HepG2 (cell line): Measurements from ENCODE around the gene CDC42BPG. TPM values are rescaled to one million over a fixed set of nuclear protein-coding genes. Genes with fewer than 3 reads are reported as not detected.

Experiments used
- ARID2 ChIP-seq: sonication (generic); formaldehyde crosslinking; IDR thresholded peaks from 2 replicates; pipeline ENCODE4 v1.8.1; 2022; ENCODE audit warnings: mild to moderate bottlenecking, missing genetic modification reagents, borderline replicate concordance
- CEBPB ChIP-seq: IDR thresholded peaks from 2 replicates; pipeline ENCODE4 v1.6.1; 2011; ENCODE audit warnings: low read depth, low read length, improper control_type of control experiment, borderline replicate concordance
- CENPX ChIP-seq: sonication (generic); formaldehyde crosslinking; IDR thresholded peaks from 2 replicates; pipeline ENCODE4 v1.9.0; 2021; ENCODE audit warnings: mild to moderate bottlenecking, missing genetic modification reagents, moderate library complexity
- ISX ChIP-seq: sonication (generic); formaldehyde crosslinking; conservative IDR thresholded peaks from 2 replicates; pipeline ENCODE4 v1.5.0; 2020; ENCODE audit warnings: missing genetic modification reagents
- KAT7 ChIP-seq: IDR thresholded peaks from 2 replicates; pipeline ENCODE4 v1.6.1; 2018; ENCODE audit warnings: borderline replicate concordance, missing compliant biosample characterization
- NCOA5 ChIP-seq: sonication (generic); formaldehyde crosslinking; IDR thresholded peaks from 2 replicates; pipeline ENCODE4 v1.4.0; 2020; ENCODE audit warnings: missing genetic modification reagents
- PITX1 ChIP-seq: sonication (generic); formaldehyde crosslinking; IDR thresholded peaks from 2 replicates; pipeline ENCODE4 v1.5.1; 2020; ENCODE audit warnings: mild to moderate bottlenecking, missing genetic modification reagents
- PRPF4 ChIP-seq: fragments of 200-400 bp; formaldehyde crosslinking; IDR thresholded peaks from 2 replicates; pipeline ENCODE4 v1.6.1; 2016; ENCODE audit warnings: low read length, low read depth; ENCODE audit not compliant: poor library complexity, severe bottlenecking
- SPEN ChIP-seq: sonication (generic); formaldehyde crosslinking; IDR thresholded peaks from 2 replicates; pipeline ENCODE4 v1.5.1; 2020; ENCODE audit warnings: low read depth, mild to moderate bottlenecking, missing genetic modification reagents
- TCF7L2 ChIP-seq: IDR thresholded peaks from 2 replicates; pipeline ENCODE4 v1.6.1; 2011; ENCODE audit warnings: mild to moderate bottlenecking, low read depth, low read length, moderate library complexity
- U2AF1 ChIP-seq: fragments of 200-400 bp; formaldehyde crosslinking; optimal IDR thresholded peaks from 2 replicates; pipeline ENCODE3; 2017; ENCODE audit warnings: mild to moderate bottlenecking, low read depth, low read length
- ZKSCAN8 ChIP-seq: IDR thresholded peaks from 2 replicates; pipeline ENCODE4 v1.6.1; 2016; ENCODE audit warnings: borderline replicate concordance, missing genetic modification reagents, missing compliant biosample characterization
- ZNF124 ChIP-seq: sonication (generic); formaldehyde crosslinking; IDR thresholded peaks from 2 replicates; pipeline ENCODE4 v1.4.0; 2020; ENCODE audit warnings: missing genetic modification reagents
- ZNF460 ChIP-seq: sonication (generic); formaldehyde crosslinking; IDR thresholded peaks from 2 replicates; pipeline ENCODE4 v1.5.1; 2020; ENCODE audit warnings: missing genetic modification reagents, mild to moderate bottlenecking, borderline replicate concordance
- ZNF501 ChIP-seq: sonication (generic); formaldehyde crosslinking; IDR thresholded peaks from 2 replicates; pipeline ENCODE4 v1.5.1; 2020; ENCODE audit warnings: mild to moderate bottlenecking, moderate library complexity, missing genetic modification reagents
- ZNF660 ChIP-seq: sonication (generic); formaldehyde crosslinking; IDR thresholded peaks from 2 replicates; pipeline ENCODE4 v1.5.1; 2020; ENCODE audit warnings: mild to moderate bottlenecking, low read depth, missing genetic modification reagents, borderline replicate concordance
- ZSCAN9 ChIP-seq: IDR thresholded peaks from 2 replicates; pipeline ENCODE4 v1.6.1; 2016; ENCODE audit warnings: borderline replicate concordance
- polyA plus RNA-seq, 8 experiments: library from polyadenylated mRNA; depleted of rRNA in 3 of 8; stranded (reverse) in 7 of 8; unstranded in 1 of 8; fragments of >200 nt; fragmentation: Illumina TruSeq in 4 of 8; extraction: Trizol in 4 of 8; gene quantifications; 2 replicates each; pipeline versions ENCODE4 v1.2.1 to v1.2.3, GENCODE V29; 2011 to 2016; ENCODE audit warnings: low read depth in 4 of 8, missing spikeins in 1 of 8, mixed read lengths in 1 of 8; ENCODE audit not compliant: insufficient read depth in 1 of 8
- total RNA-seq, 5 experiments: library from RNA; depleted of rRNA; stranded (reverse); fragments of >200 nt; fragmentation: Illumina TruSeq; extraction: Trizol; gene quantifications; 2 replicates each; pipeline ENCODE4 v1.2.3, GENCODE V29; 2016; ENCODE audit warnings: low read depth in 1 of 5
- TF ChIP-seq, protein P1 (sequence below): sonication (generic); formaldehyde crosslinking; IDR thresholded peaks from 2 replicates; pipeline ENCODE4 v1.4.0; 2020; ENCODE audit warnings: mild to moderate bottlenecking, low read depth, missing genetic modification reagents
- TF ChIP-seq, protein P2 (sequence below): sonication (generic); formaldehyde crosslinking; conservative IDR thresholded peaks from 2 replicates; pipeline ENCODE4 v1.4.0; 2020; ENCODE audit warnings: mild to moderate bottlenecking, missing genetic modification reagents, moderate library complexity
- TF ChIP-seq, protein P3 (sequence below): sonication (generic); formaldehyde crosslinking; IDR thresholded peaks from 2 replicates; pipeline ENCODE4 v1.4.0; 2020; ENCODE audit warnings: mild to moderate bottlenecking, missing genetic modification reagents

Gene CDC42BPG
- total and polyA plus RNA-seq, 2 of the 13 experiments (the other 11 are each of a cell fraction or from before 2014, with no cell fraction given): 0.55 to 1.4 TPM

DNA sequence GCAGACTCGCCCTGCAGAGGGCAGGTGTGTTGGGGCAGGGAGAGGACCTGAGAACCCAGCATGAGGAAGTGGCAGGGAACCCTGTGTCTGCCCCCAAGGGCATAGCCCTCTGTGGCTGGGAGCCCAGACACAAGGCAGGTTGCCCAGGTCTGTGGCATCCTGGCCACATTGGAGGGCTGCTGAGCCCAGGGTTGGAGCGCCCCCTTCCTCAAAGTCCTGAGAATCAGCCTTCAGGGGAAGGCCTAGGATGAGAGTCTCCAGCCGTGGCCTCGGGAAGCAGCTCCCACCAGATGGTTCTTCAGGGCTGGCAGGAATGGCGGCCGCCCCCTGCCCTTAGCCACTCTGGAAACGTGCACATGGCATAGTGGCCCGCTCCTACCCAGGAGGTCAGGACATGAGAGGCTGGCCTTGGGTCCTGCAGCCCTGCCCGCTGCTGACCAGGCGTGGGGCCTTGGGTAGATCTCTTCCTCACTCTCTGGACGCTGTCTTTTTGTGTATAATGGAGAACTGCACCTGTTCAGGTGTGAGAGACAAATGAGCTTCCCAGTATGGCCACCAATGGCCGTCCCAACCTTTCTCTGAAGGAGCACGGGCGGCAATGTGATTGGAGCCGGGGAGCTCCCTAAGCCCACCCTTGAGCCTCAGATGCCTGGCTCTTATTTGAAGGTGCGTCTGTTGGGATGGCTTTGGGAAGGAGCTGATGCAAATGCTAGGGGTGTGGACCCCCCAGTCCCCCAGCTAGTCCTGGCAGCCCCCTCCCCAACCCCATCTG, 4.6 kb upstream of the CDC42BPG start (continued):
- TF ChIP-seq TCF7L2 (no peak), ZNF124 (CRISPR knock-in tag) (no peak), ISX (no peak), ZSCAN9 (no peak), ARID2 (no peak), SPEN (CRISPR knock-in tag) (no peak; the same call in 1 of the 2 replicates), ZNF501 (CRISPR knock-in tag) (no peak), ZNF460 (CRISPR knock-in tag) (no peak), ZKSCAN8 (CRISPR knock-in tag) (no peak), U2AF1 (no peak), CENPX (no peak), KAT7 (no peak), CEBPB (no peak), PITX1 (CRISPR knock-in tag) (no peak), NCOA5 (CRISPR knock-in tag) (no peak), ZNF660 (CRISPR knock-in tag) (no peak), PRPF4 (no peak)
- TF ChIP-seq, protein P1, sequence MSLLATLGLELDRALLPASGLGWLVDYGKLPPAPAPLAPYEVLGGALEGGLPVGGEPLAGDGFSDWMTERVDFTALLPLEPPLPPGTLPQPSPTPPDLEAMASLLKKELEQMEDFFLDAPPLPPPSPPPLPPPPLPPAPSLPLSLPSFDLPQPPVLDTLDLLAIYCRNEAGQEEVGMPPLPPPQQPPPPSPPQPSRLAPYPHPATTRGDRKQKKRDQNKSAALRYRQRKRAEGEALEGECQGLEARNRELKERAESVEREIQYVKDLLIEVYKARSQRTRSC (CRISPR knock-in tag): no peak
- TF ChIP-seq, protein P2, sequence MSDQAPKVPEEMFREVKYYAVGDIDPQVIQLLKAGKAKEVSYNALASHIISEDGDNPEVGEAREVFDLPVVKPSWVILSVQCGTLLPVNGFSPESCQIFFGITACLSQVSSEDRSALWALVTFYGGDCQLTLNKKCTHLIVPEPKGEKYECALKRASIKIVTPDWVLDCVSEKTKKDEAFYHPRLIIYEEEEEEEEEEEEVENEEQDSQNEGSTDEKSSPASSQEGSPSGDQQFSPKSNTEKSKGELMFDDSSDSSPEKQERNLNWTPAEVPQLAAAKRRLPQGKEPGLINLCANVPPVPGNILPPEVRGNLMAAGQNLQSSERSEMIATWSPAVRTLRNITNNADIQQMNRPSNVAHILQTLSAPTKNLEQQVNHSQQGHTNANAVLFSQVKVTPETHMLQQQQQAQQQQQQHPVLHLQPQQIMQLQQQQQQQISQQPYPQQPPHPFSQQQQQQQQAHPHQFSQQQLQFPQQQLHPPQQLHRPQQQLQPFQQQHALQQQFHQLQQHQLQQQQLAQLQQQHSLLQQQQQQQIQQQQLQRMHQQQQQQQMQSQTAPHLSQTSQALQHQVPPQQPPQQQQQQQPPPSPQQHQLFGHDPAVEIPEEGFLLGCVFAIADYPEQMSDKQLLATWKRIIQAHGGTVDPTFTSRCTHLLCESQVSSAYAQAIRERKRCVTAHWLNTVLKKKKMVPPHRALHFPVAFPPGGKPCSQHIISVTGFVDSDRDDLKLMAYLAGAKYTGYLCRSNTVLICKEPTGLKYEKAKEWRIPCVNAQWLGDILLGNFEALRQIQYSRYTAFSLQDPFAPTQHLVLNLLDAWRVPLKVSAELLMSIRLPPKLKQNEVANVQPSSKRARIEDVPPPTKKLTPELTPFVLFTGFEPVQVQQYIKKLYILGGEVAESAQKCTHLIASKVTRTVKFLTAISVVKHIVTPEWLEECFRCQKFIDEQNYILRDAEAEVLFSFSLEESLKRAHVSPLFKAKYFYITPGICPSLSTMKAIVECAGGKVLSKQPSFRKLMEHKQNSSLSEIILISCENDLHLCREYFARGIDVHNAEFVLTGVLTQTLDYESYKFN (CRISPR knock-in tag): no peak
- TF ChIP-seq, protein P3, sequence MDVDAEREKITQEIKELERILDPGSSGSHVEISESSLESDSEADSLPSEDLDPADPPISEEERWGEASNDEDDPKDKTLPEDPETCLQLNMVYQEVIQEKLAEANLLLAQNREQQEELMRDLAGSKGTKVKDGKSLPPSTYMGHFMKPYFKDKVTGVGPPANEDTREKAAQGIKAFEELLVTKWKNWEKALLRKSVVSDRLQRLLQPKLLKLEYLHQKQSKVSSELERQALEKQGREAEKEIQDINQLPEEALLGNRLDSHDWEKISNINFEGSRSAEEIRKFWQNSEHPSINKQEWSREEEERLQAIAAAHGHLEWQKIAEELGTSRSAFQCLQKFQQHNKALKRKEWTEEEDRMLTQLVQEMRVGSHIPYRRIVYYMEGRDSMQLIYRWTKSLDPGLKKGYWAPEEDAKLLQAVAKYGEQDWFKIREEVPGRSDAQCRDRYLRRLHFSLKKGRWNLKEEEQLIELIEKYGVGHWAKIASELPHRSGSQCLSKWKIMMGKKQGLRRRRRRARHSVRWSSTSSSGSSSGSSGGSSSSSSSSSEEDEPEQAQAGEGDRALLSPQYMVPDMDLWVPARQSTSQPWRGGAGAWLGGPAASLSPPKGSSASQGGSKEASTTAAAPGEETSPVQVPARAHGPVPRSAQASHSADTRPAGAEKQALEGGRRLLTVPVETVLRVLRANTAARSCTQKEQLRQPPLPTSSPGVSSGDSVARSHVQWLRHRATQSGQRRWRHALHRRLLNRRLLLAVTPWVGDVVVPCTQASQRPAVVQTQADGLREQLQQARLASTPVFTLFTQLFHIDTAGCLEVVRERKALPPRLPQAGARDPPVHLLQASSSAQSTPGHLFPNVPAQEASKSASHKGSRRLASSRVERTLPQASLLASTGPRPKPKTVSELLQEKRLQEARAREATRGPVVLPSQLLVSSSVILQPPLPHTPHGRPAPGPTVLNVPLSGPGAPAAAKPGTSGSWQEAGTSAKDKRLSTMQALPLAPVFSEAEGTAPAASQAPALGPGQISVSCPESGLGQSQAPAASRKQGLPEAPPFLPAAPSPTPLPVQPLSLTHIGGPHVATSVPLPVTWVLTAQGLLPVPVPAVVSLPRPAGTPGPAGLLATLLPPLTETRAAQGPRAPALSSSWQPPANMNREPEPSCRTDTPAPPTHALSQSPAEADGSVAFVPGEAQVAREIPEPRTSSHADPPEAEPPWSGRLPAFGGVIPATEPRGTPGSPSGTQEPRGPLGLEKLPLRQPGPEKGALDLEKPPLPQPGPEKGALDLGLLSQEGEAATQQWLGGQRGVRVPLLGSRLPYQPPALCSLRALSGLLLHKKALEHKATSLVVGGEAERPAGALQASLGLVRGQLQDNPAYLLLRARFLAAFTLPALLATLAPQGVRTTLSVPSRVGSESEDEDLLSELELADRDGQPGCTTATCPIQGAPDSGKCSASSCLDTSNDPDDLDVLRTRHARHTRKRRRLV: no peak
